ENCODE measurements around the gene PBRM1.

PBRM1 gene

GRCh38 chr3:52520716-52521487 is 164.8 kb downstream of the PBRM1 start:
- H3K4me3 ChIP-seq, result no peak overlapping the region
- H3K27ac ChIP-seq, result no peak overlapping the region
- DNase-seq (ENCODE audit: low read depth, low spot score), result no peak
- H3K36me3 ChIP-seq (ENCODE audit: insufficient read depth, low read length), result no peaks in the 10 kb centered on the region; the same call in 1 of the 2 replicates
- TF ChIP-seq EZH2 (IDR thresholded peaks at IDR 0.05) (no peak), POLR2AphosphoS5 (IDR thresholded peaks at IDR 0.05; ENCODE audit: borderline replicate concordance, low read depth, low read length) (no peak), FOXP2 (optimal IDR thresholded peaks at IDR 0.05; ENCODE audit: control extremely low read depth, extremely low read length, insufficient read depth) (no peak)
- no peaks in the 10 kb centered on the region for H3K9me3 ChIP-seq (ENCODE audit: low read depth, low read length)
- H3K9ac ChIP-seq (ENCODE audit: insufficient read length), result no peak overlapping the region

- H3K9me3 ChIP-seq (ENCODE audit: low read depth, low read length), result no peaks in the 10 kb centered on the region
- no peak overlapping the region for H3K27ac ChIP-seq
- H3K36me3 ChIP-seq (ENCODE audit: insufficient read depth, low read length), result no peaks in the 10 kb centered on the region; the same call in 1 of the 2 replicates
- TF ChIP-seq POLR2AphosphoS5 (IDR thresholded peaks at IDR 0.05; ENCODE audit: borderline replicate concordance, low read depth, low read length) (no peak), FOXP2 (optimal IDR thresholded peaks at IDR 0.05; ENCODE audit: control extremely low read depth, extremely low read length, insufficient read depth) (no peak), EZH2 (IDR thresholded peaks at IDR 0.05) (no peak)
- H3K9ac ChIP-seq (ENCODE audit: insufficient read length), result no peak overlapping the region
- DNase-seq (ENCODE audit: low read depth, low spot score), result no peak
- no peak overlapping the region for H3K4me3 ChIP-seq
Observed at GRCh38 chr3:52520141-52520667, 165.5 kb downstream of the PBRM1 start.

- Histone ChIP-seq H3K9me3 (ENCODE audit: low read depth, low read length) (no peaks in the 10 kb centered on the region), H3K27ac (no peak overlapping the region), H3K4me3 (no peak overlapping the region), H3K36me3 (ENCODE audit: insufficient read depth, low read length) (no peaks in the 10 kb centered on the region; the same call in 1 of the 2 replicates), H3K9ac (ENCODE audit: insufficient read length) (no peak overlapping the region)
- TF ChIP-seq POLR2AphosphoS5 (IDR thresholded peaks at IDR 0.05; ENCODE audit: borderline replicate concordance, low read depth, low read length) (no peak), EZH2 (IDR thresholded peaks at IDR 0.05) (no peak), FOXP2 (optimal IDR thresholded peaks at IDR 0.05; ENCODE audit: control extremely low read depth, extremely low read length, insufficient read depth) (no peak)
- DNase-seq (ENCODE audit: low read depth, low spot score), result no peak
Observed at GRCh38 chr3:52519445-52520140, 166.1 kb downstream of the PBRM1 start.

GRCh38 chr3:52518723-52519444 is 166.8 kb downstream of the PBRM1 start:
- H3K9me3 ChIP-seq (ENCODE audit: low read depth, low read length), result no peaks in the 10 kb centered on the region
- H3K4me3 ChIP-seq, result no peak overlapping the region
- no peak for TF ChIP-seq FOXP2 (optimal IDR thresholded peaks at IDR 0.05; ENCODE audit: control extremely low read depth, extremely low read length, insufficient read depth)
- TF ChIP-seq EZH2 (IDR thresholded peaks at IDR 0.05), result no peak
- TF ChIP-seq POLR2AphosphoS5 (IDR thresholded peaks at IDR 0.05; ENCODE audit: borderline replicate concordance, low read depth, low read length), result no peak
- no peak overlapping the region for H3K27ac ChIP-seq
- no peaks in the 10 kb centered on the region for H3K36me3 ChIP-seq (ENCODE audit: insufficient read depth, low read length)
- H3K9ac ChIP-seq (ENCODE audit: insufficient read length), result no peak overlapping the region
- no peak for DNase-seq (ENCODE audit: low read depth, low spot score)

GRCh38 chr3:52517796-52518722 is 167.7 kb downstream of the PBRM1 start:
- Histone ChIP-seq H3K36me3 (ENCODE audit: insufficient read depth, low read length) (no peaks in the 10 kb centered on the region), H3K9me3 (ENCODE audit: low read depth, low read length) (no peaks in the 10 kb centered on the region), H3K27ac (no peak overlapping the region), H3K9ac (ENCODE audit: insufficient read length) (no peak overlapping the region), H3K4me3 (no peak overlapping the region)
- DNase-seq (ENCODE audit: low read depth, low spot score), result no peak
- TF ChIP-seq POLR2AphosphoS5 (IDR thresholded peaks at IDR 0.05; ENCODE audit: borderline replicate concordance, low read depth, low read length), result no peak
- TF ChIP-seq EZH2 (IDR thresholded peaks at IDR 0.05), result no peak
- TF ChIP-seq FOXP2 (optimal IDR thresholded peaks at IDR 0.05; ENCODE audit: control extremely low read depth, extremely low read length, insufficient read depth), result no peak

GRCh38 chr3:52516509-52517195 is 169.1 kb downstream of the PBRM1 start:
- Histone ChIP-seq H3K4me3 (no peak overlapping the region), H3K36me3 (ENCODE audit: insufficient read depth, low read length) (no peaks in the 10 kb centered on the region), H3K27ac (no peak overlapping the region), H3K9me3 (ENCODE audit: low read depth, low read length) (no peaks in the 10 kb centered on the region), H3K9ac (ENCODE audit: insufficient read length) (no peak overlapping the region)
- DNase-seq (ENCODE audit: low read depth, low spot score), result no peak
- TF ChIP-seq POLR2AphosphoS5 (IDR thresholded peaks at IDR 0.05; ENCODE audit: borderline replicate concordance, low read depth, low read length), result no peak
- no peak for TF ChIP-seq FOXP2 (optimal IDR thresholded peaks at IDR 0.05; ENCODE audit: control extremely low read depth, extremely low read length, insufficient read depth)
- TF ChIP-seq EZH2 (IDR thresholded peaks at IDR 0.05), result no peak

GRCh38 chr3:52515192-52515591 is 170.5 kb downstream of the PBRM1 start:
- DNase-seq (ENCODE audit: low read depth, low spot score), result no peak
- Histone ChIP-seq H3K9ac (ENCODE audit: insufficient read length) (no peak overlapping the region), H3K4me3 (no peak overlapping the region), H3K36me3 (ENCODE audit: insufficient read depth, low read length) (no peaks in the 10 kb centered on the region), H3K9me3 (ENCODE audit: low read depth, low read length) (no peaks in the 10 kb centered on the region), H3K27ac (no peak overlapping the region)
- no peak for TF ChIP-seq EZH2 (IDR thresholded peaks at IDR 0.05)
- TF ChIP-seq FOXP2 (optimal IDR thresholded peaks at IDR 0.05; ENCODE audit: control extremely low read depth, extremely low read length, insufficient read depth), result no peak
- TF ChIP-seq POLR2AphosphoS5 (IDR thresholded peaks at IDR 0.05; ENCODE audit: borderline replicate concordance, low read depth, low read length), result no peak

Measured in SK-N-MC (cell line).